Measurements from ENCODE around the gene SPTBN5. TPM values are rescaled to one million over a fixed set of nuclear protein-coding genes. Genes with fewer than 3 reads are reported as not detected.

SPTBN5 gene
- total and polyA plus RNA-seq, 2 donors (not counting 1 experiment from before 2014, with no cell fraction given): 0.55 to 1.4 TPM

- H3K79me2 ChIP-seq (ENCODE audit: control insufficient read depth, insufficient read depth, low read length): peaks cover 6% of the 10 kb centered on the region
- intact Hi-C loops (cut with micrococcal nuclease): no loop called here
- DNase-seq: no peak
- TF ChIP-seq EZH2 (IDR thresholded peaks at IDR 0.05; ENCODE audit: borderline replicate concordance, insufficient read depth, low read depth, low read length, poor library complexity, severe bottlenecking) (no peak), CTCF (IDR thresholded peaks at IDR 0.05) (no peak)
- no peaks in the 10 kb centered on the region for H4K20me1 ChIP-seq (ENCODE audit: control insufficient read depth, insufficient read depth, low read length, poor library complexity, severe bottlenecking)
- H3K4me1 ChIP-seq (ENCODE audit: control insufficient read depth in 2 of 2, insufficient read depth in 2 of 2, low read length in 2 of 2): peaks cover 8 to 19% of the 10 kb centered on the region in 2 donors
- POLR2A ChIA-PET: no interaction called here
- CTCF ChIA-PET: interaction anchor here (1.2 to 1.4 kb wide), 2 partner anchors 14 to 146 kb away, joined by 3 read pairs; no protein-coding TSS in a partner anchor
- H3K27me3 ChIP-seq (replicated peaks in 1 of 4; ENCODE audit: control extremely low read depth in 1 of 4, control insufficient read depth in 3 of 4, insufficient read depth in 4 of 4, low read length in 3 of 4): no peaks in the 10 kb centered on the region
- Mint-ChIP-seq H3K4me1 (peaks cover 36% of the 10 kb centered on the region), H3K9me3 (ENCODE audit: insufficient read depth) (peaks cover 4% of the 10 kb centered on the region), H3K27me3 (no peaks in the 10 kb centered on the region), H3K4me3 (no peak overlapping the region), H3K27ac (peak overlapping the region; percentile 24)
- WGBS (ENCODE audit: insufficient coverage): 87% methylated on average over 8 of the region's 8 CpGs
- no peak for ATAC-seq (ENCODE audit: low read depth)
- peaks cover 0 to 16% (median 11%) of the 10 kb centered on the region in 3 donors for H3K9me3 ChIP-seq (ENCODE audit: control extremely low read depth in 1 of 3, control insufficient read depth in 2 of 3, insufficient read depth in 1 of 3, low read length in 2 of 3)
- H3K36me3 ChIP-seq (replicated peaks in 1 of 2; ENCODE audit: control extremely low read depth in 1 of 2, control insufficient read depth in 1 of 2, extremely low read depth in 1 of 2, insufficient read depth in 2 of 2, low read length in 1 of 2): peaks cover 0 to 22% of the 10 kb centered on the region in 2 experiments
- no peak overlapping the region for H3K9ac ChIP-seq (ENCODE audit: low read length)
- H3K27ac ChIP-seq (ENCODE audit: low read length in 2 of 2): no peak overlapping the region
- H3K4me2 ChIP-seq (replicated peaks; ENCODE audit: low read depth, low read length, poor library complexity, severe bottlenecking): no peak overlapping the region
- no peak overlapping the region for H3K4me3 ChIP-seq (ENCODE audit: control extremely low read depth in 1 of 5, extremely low read depth in 1 of 5, insufficient read depth in 1 of 5, low read depth in 2 of 5, low read length in 4 of 5)
- no peak overlapping the region for H2AFZ ChIP-seq (ENCODE audit: insufficient read depth, low read depth, low read length, poor library complexity, severe bottlenecking)
These were observed 24.8 kb upstream of the SPTBN5 start for GRCh38 chr15:41918506-41919126.

- no peak overlapping the region for H3K27ac ChIP-seq (ENCODE audit: low read length in 2 of 2)
- CTCF ChIA-PET: interaction anchor here (1.4 to 2.3 kb wide), 2 partner anchors 13 to 19 kb away, joined by 3 to 6 read pairs; no protein-coding TSS in a partner anchor
- H3K27ac Mint-ChIP-seq: no peak overlapping the region
These were observed 24.0 kb upstream of the SPTBN5 start for GRCh38 chr15:41917767-41918430.

More at GRCh38 chr15:41917767-41918430, 24.0 kb upstream of the SPTBN5 start:
- POLR2A ChIA-PET: no interaction called here
- intact Hi-C loops (cut with micrococcal nuclease): no loop called here
- DNase-seq (no peak), ATAC-seq (ENCODE audit: low read depth) (no peak)
- WGBS (ENCODE audit: insufficient coverage): 81% methylated on average over 6 of the region's 10 CpGs
- Histone ChIP-seq H3K9ac (ENCODE audit: low read length) (no peak overlapping the region), H4K20me1 (ENCODE audit: control insufficient read depth, insufficient read depth, low read length, poor library complexity, severe bottlenecking) (no peaks in the 10 kb centered on the region), H3K79me2 (ENCODE audit: control insufficient read depth, insufficient read depth, low read length) (peaks cover 8% of the 10 kb centered on the region), H2AFZ (ENCODE audit: insufficient read depth, low read depth, low read length, poor library complexity, severe bottlenecking) (no peak overlapping the region), H3K27me3 (replicated peaks in 1 of 4; ENCODE audit: control extremely low read depth in 1 of 4, control insufficient read depth in 3 of 4, insufficient read depth in 4 of 4, low read length in 3 of 4) (no peaks in the 10 kb centered on the region), H3K36me3 (replicated peaks in 1 of 2; ENCODE audit: control extremely low read depth in 1 of 2, control insufficient read depth in 1 of 2, extremely low read depth in 1 of 2, insufficient read depth in 2 of 2, low read length in 1 of 2) (peaks cover 0 to 22% of the 10 kb centered on the region in 2 experiments), H3K9me3 (ENCODE audit: control extremely low read depth in 1 of 3, control insufficient read depth in 2 of 3, insufficient read depth in 1 of 3, low read length in 2 of 3) (peaks cover 0 to 16% (median 11%) of the 10 kb centered on the region in 3 donors), H3K4me1 (ENCODE audit: control insufficient read depth in 2 of 2, insufficient read depth in 2 of 2, low read length in 2 of 2) (peaks cover 1 to 12% of the 10 kb centered on the region in 2 donors), H3K4me2 (replicated peaks; ENCODE audit: low read depth, low read length, poor library complexity, severe bottlenecking) (no peak overlapping the region), H3K4me3 (ENCODE audit: control extremely low read depth in 1 of 5, extremely low read depth in 1 of 5, insufficient read depth in 1 of 5, low read depth in 2 of 5, low read length in 4 of 5) (no peak overlapping the region)
- no peak for TF ChIP-seq EZH2 (IDR thresholded peaks at IDR 0.05; ENCODE audit: borderline replicate concordance, insufficient read depth, low read depth, low read length, poor library complexity, severe bottlenecking)
- no peak for TF ChIP-seq CTCF (IDR thresholded peaks at IDR 0.05)
- Mint-ChIP-seq H3K9me3 (ENCODE audit: insufficient read depth) (peaks cover 4% of the 10 kb centered on the region), H3K4me3 (no peak overlapping the region), H3K4me1 (peaks cover 28% of the 10 kb centered on the region), H3K27me3 (no peaks in the 10 kb centered on the region)

Measured in B cell (primary cell).